ENCODE results near the gene BCL2L15.
A peak's percentile ranks its signal among the peaks of the same experiment; 100 is the strongest.
"Not testable (repeated sequence)": the region's sequence is repeated elsewhere in the genome, so short reads cannot be mapped to it uniquely, and the experiment has no call there.

The BCL2L15 gene

DNA sequence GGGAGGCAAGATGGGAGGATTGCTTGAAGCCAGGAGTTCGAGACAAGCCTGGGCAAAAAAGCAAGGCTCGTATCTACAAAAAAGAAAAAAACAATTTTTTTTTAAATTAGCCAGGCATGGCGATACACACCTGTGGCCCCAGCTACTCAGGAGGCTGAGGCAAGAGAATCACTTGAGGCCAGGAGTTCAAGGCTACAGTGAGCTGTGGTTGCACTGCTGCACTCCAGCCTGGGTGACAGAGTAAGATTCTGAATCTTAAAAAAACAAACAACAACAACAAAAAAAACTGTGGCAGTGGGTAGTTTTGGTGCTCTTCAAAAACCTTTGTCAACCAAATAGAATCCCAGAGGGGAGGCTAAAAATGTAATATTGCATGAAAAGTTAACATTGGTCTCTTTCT, 16.6 kb downstream of the BCL2L15 start:
- no peak for DNase-seq

- DNase-seq: no peak
Measured at GRCh38 chr1:113868387-113869083, 18.8 kb downstream of the BCL2L15 start.

DNA sequence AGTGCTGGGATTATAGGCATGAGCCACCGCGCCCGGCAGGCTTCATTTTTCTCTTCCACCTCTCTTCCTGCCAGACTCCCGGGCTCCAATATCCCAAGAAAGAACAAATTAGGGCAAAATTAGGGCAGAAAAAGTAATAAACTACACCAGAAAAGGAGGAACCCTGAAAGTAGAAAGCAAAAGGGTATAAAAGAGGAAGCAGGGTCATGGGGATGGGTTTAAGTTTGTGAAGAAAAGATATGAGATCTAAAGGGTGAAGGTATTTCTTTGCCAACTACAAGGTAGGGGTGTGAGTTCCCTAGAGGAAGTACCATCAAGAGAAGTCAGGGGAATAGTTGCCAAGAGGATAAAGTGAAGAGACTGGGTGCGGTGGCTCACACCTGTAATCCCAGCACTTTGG, 25.7 kb downstream of the BCL2L15 start:
- no peak for DNase-seq

- DNase-seq: no peak
Measured at GRCh38 chr1:113860891-113861290, 26.5 kb downstream of the BCL2L15 start.

GRCh38 chr1:113859478-113860175, 27.8 kb downstream of the BCL2L15 start:
- DNase-seq: peak; percentile 45 to 49

- no peak for DNase-seq
Measured at GRCh38 chr1:113858982-113859381, 28.4 kb downstream of the BCL2L15 start.

DNA sequence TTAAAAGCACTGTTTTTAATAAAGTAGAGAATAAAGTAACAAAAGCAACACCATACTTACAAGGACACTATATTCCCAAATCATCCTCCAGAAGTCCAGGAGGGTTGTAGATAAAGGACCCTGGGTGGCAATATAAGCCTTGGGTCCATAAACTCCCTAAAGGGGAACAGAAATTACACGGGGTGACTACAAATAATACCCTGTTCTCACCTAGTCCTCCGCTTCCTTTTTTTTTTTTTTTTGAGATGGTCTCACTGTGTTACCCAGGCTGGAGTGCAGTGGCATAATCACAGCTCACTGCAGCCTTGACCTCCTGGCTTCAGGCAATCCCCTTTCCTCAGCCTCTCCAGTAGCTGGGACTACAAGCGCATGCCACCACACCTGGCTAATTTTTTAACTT, 29.0 kb downstream of the BCL2L15 start:
- no peak for DNase-seq

- DNase-seq: peak in 1 of 2 donors; percentile 14
Measured at GRCh38 chr1:113857776-113858175, 29.6 kb downstream of the BCL2L15 start.

DNA sequence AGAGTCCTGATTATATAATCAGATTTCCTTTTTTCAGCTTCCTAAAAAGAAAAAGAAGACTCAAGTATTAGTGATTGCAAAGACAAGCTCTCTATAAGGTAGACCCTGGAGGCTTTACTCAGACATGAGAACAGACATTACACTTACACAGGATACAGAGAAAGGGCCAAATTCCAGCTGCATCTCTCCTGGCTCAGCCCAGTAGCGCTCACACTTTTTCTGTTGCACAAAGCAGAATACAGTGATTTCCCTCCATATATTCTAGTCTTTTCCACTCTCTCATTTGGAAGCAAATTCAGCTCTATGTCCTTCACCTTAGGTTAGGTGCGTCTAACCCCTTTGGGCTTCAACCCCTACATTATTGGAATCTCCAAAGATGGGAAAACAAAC, 31.0 kb downstream of the BCL2L15 start:
- DNase-seq: no peak

DNA sequence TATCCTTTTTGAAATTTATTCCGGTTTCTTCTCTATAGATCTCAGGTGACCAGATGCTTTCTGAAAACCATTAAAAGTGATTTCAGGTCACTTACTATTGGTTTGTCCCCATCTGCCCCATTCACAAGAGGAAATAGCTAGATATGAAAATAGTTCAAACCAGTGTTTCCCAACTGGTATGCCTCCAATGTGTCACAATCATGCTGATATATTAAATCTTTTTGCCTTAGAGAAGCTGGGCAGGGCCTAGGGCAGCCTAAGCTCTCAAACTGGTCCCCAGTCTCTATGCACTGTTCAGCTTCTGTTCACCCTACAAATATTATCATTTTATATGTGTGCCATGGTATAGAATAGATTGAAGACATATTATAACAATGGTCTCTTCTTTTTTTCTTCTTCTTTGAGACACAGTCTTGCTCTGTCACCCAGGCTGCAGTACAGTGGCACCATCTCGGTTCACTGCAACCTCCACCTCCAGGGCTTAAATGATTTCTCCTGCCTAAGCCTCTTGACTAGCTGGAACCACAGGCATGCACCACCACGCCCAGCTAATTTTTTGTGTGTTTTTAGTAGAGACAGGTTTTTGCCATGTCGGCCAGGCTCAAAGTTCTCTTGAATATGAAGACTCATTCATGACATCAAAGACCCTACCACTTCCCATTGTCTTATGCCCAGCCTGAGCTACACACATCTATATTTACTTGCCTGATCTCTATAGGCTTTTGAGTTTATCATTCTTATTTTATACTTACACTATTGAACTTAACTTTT, 31.6 kb downstream of the BCL2L15 start:
- peak; percentile 27 to 52 for DNase-seq

- DNase-seq: no peak
Measured at GRCh38 chr1:113854234-113854633, 33.1 kb downstream of the BCL2L15 start.

- DNase-seq: not testable (repeated sequence)
Measured at GRCh38 chr1:113852694-113853093, 34.7 kb downstream of the BCL2L15 start.

DNA sequence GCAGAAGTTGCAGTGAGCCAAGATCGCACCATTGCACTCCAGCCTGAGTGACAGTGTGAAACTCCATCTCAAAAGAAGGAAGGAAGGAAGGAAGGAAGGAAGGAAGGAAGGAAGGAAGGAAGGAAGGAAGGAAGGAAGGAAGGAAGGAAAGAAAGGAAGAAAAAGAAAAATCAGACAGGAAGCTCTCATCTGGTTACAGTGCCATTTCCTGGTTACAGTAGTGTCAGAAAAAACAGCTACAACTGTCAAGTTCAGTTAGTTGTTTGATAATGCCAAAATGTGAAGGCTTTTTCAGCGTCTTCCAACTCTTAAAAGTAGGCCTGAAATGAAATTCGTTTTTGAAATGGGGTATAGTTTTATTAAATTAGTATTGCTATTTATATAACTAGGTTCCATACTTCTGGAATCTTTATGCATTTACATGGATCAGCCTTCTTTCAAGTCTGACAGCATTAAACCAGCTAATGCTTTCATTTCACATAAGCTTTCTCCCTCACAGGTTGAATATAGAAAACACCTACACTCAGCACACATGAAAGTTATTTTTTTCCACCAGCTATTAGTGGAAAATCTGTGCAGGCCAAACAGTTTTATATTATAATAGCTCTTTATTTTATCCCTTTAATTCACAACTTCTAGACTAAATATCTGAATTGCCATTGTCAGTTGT, 37.1 kb downstream of the BCL2L15 start:
- no peak for DNase-seq

DNA sequence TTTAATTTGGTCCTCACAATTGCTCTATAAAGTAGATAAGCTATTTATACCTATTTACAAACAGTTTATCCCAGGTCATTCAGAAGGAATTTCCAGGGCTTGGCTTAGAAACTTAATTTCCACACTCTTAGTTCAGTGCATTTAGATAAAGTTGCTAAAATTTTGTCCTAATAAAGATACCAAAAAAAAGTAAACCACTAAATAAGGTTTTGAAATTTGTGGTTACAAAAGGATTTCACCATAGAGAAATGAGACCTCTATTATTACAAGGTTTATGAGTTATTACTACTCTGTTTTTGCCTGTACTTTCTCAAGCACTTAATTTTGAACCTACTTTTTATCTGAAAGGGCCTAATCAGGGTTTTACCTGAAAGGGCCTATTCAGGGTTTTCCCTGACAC, 38.3 kb downstream of the BCL2L15 start:
- peak in 1 of 2 donors; percentile 64 for DNase-seq

GRCh38 chr1:113846391-113847035, 40.9 kb downstream of the BCL2L15 start:
- DNase-seq: no peak

DNA sequence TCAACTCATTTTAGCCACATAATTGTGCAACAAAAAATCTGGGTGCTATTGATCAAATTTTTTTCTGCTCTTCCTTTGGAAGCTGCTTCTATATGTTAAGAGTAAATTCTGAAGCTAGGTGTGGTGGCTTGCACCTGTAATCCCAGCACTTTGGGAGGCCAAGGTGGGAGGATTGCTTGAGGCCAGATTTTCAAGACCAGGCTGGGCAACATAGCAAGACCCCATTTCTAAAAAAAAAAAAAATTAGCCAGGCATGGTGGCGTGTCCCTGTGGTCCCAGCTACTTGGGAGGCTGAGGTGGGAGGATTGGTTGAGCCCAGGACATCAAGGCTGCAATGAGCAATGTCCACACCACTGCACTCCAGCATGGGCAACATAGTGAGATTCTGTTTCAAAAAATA, 50.8 kb downstream of the BCL2L15 start:
- no peak for DNase-seq

- peak; percentile 27 to 73 for DNase-seq
Measured at GRCh38 chr1:113835686-113836290, 51.6 kb downstream of the BCL2L15 start.

GRCh38 chr1:113834716-113835115, 52.7 kb downstream of the BCL2L15 start:
- no peak for DNase-seq
